HCEC 1CT (cell line): ENCODE results near the gene BLOC1S4.

Source experiments
- DNase-seq: peaks from one replicate; pipeline ENCODE4 v3.0.0-alpha.2; 2017

The BLOC1S4 gene

DNA sequence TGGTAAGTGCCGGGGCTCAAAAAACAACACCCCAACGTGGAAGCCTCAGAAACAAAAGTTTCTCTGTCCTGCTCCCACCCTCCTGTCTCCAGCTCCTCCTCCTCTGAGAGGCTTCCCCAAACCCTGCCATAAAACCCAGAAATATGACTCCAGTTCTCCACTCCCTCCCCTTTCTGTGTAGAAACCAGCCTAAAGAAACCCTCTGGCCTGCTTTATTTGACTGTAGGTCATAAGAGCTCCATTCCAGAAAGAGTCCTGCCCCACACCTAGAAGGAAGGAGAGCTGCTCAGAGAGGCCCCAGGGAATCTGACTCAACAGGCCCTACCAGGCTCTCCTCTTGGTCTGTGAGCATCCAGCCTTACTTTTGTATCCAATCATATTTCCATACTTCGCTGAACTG lies 23.2 kb upstream of the BLOC1S4 start:
- DNase-seq, result no peak

DNA sequence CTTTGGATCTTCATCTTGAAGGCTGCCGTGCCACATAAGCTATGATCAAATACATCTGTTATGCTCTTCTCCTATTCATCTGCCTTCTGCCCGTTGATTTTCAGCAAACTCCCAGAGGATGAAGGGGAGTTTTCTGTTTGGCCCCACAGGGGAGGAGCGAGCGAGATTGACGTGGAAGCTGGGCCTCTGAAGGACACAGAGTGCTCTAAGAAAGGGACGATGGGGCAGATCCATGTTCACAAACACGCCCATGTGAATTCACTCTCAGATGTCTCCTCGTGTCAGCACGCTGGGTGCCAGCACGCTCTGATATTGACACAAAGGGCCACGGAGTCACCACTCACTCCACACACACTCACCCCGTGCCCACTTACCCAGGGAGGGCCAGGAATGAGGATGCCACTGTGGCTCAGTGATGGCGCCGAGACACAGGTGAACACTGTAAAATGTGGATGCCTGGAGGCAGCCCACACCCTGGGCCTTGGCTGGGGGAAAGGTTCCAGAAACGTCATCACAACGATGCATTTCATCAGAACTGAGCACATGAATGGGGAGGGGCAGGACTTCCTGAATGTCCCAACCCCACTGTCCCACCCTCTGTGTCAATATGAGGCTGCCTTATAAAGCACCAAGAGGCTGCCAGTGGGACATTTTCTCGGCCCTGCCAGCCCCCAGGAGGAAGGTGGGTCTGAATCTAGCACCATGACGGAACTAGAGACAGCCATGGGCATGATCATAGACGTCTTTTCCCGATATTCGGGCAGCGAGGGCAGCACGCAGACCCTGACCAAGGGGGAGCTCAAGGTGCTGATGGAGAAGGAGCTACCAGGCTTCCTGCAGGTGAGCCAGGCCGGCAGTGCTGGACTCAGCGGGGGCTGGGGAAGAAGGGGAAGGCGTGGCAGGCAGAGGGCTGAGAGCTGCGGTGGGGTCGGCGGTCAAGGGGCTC lies 22.5 kb upstream of the BLOC1S4 start, which contains the start of gene S100P:
Gene S100P, plus strand, starts transcription at position 648 of the 946 bp plus-strand sequence. Its CDS starts 55 bp downstream, at position 703.
- no peak for DNase-seq

DNA sequence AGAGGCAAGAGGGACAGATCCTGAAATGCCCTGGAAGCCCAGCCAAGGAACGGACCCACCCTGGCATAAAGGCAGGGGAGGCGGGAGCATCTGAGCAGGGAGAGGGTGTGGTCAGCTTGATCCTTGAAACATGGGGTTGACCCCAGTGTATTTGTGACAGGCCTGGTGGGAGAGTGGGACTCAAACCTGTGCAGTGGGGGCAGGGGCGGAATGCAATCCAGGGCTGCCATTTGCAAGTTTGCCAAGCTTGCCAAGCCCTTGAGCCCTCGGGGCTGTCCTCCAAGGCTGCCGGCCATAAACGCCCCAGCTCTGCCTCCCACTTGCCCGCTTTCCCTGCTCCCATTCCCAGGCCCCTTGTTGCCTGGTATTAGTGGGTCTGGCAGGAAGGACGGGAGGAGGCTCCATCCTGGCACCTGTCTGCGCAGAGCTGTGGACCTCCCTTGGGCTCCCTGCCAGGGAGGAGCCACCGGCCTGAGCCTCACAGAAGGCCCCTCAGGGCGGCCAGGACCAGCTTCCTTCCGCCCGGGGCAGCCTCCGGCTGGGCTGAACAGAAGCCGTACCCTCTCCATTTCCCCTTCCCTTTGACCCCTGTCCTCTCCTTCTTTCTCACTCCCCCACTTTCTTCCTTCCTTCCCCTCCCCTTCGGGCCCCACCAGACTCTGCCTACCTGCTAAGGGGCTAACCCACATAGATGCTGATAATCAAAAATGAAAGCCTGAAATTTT lies 21.6 kb upstream of the BLOC1S4 start:
- no peak for DNase-seq

DNA sequence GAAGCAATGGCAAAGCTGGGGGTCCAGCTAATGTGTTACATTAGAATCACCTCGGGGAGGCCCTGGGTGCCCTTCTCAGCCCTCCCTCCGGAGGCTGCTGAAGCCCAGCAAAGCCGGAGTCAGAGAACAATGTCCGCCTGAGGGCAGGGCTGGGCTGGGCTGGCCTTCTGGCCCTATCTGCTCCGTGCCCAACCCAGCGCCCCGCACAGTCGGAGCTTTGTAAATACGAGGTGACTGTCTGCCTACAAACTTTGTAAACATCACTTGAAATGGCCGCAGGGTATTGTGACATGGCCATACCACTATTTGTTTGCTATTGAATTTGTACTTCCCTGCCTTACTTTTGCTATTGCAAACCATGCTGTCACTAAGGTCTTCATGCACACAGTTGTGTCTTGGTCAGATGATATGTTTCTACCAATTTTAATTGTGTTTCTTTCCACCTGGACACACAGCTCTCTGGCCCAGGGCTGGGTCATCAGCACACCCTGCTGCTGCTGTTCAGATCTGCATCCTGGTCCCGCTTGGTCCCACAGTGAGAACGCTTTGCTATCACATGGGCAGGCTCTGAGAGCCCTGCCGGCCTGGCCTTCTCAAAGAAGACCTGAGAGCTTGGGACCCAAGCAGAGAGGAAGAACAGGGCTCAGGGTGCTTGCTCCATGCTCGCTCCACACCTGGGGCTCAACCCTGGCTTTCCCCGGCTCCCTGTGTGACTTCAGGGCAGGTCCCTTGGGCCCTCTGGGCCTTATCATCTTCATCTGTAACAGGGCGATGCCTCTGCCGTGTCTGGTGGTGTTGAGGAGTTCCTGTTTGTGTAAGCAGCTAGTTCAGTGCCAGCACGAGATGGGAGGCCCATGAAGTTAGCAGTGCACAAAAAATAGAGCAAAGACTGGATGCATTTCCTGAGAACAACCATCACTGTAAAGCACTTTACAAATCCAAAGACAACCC lies 20.0 kb upstream of the BLOC1S4 start:
- DNase-seq, result no peak

DNA sequence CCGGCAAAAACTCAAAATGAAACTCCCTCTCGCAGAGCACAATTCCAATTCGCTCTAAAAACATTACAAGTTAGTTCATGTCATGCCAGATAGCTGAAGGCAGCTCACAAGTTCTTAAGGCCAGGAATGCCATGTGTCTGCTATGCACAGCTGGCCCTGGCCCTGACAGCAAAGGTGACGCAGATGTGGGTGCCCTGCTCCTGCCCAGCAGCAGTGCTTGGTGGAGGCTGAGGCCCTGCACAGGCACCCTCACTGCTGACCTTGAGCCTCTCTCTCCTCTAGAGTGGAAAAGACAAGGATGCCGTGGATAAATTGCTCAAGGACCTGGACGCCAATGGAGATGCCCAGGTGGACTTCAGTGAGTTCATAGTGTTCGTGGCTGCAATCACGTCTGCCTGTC lies 19.4 kb upstream of the BLOC1S4 start:
- no peak for DNase-seq

DNA sequence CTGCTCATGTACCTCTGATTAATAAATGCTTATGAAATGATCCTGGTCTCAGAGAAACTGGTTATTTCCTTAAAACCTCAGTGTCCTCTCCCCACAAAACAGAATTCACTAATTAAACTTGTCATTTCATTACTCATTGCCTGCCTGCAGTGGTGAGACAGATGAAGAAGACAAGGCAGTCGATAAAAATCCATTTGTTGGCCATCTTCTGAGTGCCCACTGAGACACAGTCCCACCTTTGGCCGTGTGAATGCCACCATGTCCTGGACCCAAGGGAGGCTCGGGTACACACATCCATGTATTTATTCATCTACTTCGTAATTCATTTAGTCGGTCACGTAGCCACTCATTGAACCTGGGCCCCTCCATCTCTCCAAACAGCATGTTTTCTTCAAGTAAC lies 18.8 kb upstream of the BLOC1S4 start:
- DNase-seq, result no peak

DNA sequence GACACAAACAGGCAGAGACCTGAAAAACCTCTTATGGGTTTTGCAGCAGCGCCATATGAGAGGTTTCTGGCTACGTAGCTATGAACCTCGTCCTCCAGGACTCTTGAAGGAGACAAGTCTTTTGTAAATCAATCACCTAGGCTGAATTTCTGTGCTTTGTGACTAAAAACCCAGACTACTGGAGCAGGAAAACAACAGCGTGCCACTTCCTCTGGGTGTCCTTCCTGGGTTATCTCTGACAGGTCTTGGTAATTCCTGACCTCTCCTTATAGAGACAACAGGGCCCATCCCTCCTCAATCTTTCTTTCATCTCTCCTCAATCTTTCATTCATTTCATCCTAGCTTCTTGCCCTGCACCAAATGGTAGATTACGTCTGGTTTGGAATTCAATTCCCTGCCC lies 16.6 kb upstream of the BLOC1S4 start:
- DNase-seq, result no peak

DNA sequence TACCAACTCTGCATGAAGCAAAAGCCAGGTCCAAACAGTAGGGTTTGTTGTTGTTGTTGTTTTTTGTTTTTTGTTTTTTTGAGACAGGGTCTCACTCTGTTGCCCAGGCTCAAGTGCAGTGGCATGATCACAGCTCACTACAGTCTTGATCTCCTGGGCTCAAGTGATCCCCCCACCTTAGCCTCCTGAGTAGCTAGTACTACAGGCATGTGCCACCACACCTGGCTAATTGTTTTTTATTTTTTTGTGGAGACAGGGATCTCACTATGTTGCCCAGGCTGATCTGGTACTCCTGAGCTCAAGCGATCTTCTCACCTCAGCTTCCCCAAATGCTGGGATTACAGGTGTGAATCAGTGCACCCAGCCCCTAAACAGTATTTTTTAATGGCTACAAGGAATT lies 16.1 kb upstream of the BLOC1S4 start:
- no peak for DNase-seq

DNA sequence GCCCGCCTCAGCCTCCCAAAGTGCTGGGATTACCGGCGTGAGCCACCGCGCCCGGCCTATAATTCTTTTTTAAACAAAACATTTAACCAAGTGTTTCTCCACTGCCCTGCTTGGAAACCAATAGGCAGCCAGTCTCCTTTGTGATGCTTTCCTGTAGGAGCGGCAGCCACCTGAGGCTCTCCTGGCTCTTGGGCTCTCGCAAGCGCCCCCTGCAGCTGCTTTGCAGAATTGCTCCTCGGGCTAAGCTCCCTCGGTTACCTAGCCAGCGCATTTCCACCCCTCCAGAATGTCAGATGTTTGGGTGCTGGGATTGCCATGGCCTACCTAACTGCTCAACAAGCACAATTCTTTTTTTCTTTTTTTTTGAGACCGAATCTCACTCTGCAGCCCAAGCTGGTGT lies 14.6 kb upstream of the BLOC1S4 start:
- no peak for DNase-seq

DNA sequence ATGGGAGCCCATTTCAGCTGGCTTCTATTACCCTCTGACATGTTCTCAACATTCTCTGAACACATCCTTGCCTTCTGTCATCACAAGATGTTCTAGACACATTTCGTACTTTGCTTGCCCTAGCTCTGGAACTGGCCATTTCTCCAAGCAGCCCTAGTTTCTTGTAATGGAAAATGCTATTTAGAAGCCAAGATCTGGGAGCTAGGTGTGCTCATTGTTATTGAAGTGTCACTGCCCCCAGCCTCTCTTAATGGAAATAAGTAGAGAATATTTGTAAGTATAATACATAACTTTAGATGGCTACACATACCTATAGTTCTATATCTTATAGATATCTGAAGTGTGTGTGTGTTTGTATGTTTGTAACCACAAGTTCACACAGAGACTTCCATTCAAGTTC lies 13.2 kb upstream of the BLOC1S4 start:
- DNase-seq, result no peak

DNA sequence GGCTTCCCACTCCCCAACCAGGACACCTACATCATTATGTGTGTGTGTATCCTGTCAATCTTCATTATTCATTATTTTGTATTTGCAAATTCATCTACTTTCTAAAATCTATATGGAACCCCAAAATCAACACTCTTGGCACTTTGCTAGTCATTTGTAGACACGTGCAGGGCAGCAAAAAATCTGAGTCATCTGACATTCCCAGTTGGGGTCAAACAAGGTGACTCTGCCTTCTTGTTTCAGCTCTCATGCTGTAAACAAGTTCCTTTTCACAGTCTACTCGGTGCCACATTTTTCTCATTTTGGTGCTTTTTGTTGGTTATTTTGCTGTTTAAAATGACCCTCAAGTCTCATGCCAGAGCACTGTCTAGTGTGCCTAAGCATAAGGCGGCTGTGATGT lies 12.2 kb upstream of the BLOC1S4 start:
- peak; percentile 9 for DNase-seq

DNA sequence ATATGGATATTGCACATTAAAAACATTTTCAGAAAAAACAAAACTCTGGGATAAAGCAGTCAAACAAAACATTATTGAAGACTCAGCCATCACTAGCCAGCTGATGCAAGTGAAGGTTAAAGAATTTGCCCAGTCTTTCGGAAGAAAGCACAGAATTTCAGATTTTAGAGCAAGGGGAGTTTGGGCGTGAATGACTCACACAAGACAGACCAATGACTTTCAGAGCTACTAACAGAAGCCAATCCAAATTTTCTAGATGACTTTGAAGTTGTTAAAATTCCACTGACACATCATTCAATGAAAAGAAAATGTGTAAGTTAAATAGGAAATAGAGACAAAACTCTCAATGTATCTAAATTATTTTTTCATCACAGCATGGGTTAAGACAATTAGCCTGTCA lies 10.3 kb upstream of the BLOC1S4 start:
- no peak for DNase-seq

DNA sequence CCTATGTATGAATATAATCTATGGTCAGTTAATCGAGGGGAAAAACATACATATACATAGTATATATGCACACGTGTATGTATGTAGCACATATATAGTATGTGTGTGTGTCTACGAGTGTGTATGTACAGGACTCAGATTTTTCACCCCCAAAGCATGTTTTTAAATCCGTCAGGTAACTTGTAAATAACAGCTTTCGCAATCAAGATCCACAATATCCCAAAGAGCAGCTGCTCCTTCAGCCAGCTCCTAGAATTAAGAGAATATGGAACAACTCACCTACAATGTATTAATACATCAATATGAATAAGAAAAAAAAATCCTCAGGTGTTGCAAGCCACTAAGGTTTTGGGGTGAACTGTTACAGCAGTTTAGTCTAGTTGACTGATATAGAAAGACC lies 9.8 kb upstream of the BLOC1S4 start:
- DNase-seq, result no peak

DNA sequence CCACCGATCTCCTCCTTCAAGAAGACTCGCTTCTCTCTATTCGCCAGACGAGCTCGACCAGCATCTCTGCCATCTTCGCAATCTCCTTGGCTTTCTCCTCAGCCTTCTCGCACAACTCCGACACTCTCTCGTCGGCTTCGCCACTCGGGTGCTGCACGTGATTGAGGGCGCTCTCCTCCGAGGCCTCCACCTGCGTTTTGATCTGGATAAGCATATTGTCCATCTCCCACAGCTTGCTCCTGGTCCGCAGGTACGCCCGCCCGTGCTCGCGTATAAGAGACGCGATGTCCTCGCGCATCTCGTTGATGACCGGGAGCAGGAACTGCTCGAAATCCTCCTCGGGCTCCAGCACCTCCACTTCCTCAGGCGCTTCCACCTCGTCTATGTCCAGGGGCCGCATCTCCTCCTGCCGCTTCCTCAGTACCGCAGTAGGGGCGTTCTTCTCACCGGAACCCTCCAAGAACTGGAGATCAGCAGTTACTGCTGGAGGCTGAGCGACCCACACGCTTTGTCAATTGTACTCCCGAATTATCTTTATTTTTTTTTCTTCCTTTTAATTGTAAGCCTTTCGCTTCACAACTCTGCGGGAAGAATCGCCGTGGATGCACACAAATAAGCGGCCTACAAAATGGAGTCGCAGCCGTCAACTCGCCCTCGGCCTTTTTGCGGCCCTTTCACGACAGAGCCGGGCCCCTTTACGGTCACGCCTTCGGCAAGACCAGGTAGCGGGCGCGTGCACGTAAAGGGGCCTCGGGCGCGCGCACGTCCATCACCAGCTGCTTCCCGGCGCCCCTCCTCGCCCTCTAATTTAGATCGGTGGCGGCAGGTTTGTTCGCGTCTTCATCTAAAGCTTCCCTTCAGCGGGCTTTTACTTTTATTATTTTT lies 6.5 kb upstream of the BLOC1S4 start, which contains the start of gene MRFAP1L1:
Gene MRFAP1L1, minus strand, starts transcription at position 636 of the 885 bp plus-strand sequence. Its CDS starts 236 bp downstream, at position 400.
- DNase-seq, result peak; percentile 91

DNA sequence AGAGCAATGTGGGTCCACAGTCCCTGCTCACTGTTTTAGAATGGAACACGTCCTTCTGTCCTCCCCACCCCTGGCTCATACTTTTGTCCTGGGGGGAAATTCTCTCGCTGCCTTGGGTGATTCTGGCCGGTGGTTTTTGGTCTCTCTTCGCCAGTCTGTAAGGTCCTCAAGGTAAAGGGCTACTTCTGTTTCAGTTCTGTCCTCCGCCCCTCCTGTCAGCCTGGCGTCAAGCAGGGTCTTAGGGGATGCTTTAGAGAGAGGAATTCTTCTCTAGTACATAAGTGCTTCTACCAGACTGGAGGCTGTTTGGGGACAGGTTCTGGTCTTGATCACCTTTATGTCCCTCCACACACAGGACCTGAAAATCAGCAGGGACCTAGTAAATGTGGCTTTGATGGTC lies 5.7 kb upstream of the BLOC1S4 start:
- no peak for DNase-seq

DNA sequence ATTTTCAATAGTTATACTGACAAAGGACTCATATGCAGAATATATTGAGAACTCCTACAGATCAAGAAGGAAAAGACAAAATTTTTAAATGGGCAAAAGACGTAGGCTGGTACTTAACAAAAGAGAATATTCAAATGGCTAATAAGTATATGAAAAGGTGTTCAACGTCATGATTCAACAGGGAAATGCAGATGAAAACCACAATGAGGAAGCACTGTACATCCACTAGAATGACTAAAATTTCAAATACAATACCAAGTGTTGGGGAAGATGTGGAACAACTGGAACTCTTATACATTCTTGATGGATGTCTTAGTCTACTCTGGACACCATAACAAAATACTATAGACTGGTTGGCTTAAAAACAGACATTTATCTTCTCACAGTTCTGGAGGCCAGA lies 5.0 kb upstream of the BLOC1S4 start:
- no peak for DNase-seq

DNA sequence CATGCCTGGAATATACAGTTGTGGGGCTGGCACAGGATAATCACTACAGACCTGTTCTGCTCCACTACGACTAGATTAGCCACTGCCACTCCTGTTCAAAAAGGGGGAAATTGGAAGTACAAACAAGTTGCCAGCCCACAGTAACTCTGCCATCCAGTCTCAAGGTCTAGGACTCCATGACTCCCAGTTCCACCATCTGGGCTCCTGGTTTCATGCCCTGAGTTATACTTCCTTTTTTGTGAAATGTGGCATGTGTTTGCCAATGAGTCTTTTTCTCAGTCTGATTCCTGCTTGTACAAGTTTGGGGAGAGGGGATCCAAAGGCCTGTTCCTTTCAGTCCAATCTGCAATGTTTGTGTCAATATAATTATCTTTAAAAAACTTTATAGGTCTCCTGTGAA lies 1.0 kb upstream of the BLOC1S4 start:
- no peak for DNase-seq

DNA sequence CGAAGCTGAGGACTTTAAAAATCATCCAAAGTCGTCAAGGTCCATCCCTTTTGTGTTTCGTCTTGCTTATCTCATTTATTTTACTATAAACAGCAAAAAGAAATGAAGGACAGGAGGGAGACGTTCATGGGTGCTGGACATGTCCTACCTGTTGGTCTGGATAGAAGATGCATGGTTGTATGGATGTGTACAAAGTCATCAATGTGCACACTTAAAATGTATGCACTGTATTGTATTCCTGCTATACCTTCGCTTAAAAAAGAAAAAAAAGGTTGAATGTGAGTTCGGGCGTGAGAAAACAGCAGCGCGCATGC lies 313 bp upstream of the BLOC1S4 start:
- DNase-seq, result no peak

DNA sequence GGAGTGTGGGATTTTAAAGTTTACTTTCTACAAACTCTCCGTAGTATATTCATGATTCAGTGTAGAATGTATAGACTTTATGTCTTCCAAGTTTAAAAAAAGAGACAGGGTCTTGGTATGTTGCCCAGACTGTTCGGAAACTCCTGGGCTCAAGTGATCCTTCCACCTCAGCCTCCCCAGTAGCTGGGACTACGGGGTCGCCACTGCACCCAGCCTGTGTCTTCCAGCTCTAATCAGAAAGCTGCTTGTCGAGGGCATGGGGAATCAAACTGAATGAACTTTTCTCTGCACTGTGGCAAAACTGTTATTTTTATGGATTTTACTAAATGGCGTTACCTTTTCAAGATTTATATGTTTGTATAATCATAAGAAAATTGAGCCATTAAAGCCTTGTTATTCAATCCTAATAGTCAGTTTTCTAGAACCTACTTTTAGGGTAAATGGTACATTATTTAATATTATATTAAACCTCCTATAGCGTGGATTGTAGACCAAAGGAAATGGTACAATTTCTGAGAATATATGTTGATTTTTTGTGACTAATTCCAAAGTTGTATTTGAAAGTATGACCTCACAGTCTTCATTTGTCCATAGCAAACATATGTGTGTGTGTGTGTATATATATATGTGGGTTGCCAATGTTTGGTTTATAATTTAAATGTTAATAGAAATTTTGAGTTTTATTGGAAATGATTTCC lies 1.1 kb downstream of the BLOC1S4 start:
- DNase-seq, result no peak

DNA sequence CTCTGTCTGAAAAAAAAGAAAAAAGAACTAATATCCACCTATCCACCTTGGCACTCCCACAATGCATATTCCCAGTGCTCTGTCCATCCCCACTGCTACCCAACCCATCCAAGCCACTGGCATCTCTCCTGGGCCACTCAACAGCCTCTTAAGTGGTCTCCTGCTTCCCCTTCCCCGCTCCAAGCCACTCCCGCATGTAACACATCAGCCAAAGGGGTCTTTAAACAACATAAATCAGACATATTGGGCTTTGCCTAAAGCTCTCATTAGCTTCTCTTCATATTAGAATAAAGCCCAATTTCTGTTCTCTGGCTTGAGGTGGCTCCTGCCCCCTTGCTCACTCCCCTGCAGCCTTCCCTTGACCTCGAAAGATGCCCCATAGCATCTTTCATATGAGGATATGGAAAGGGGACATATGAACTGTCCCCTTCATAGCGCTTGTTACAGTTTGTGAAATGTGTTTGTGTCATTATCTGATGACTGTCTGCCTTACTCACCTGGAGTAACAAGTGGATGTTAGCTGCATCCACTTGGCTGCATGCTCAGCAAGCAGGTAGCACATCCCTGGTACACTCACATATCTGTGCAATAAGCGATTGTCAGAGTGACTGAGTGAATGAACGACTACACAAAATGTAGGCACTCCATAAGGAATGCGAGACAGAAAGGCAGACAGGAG lies 3.1 kb downstream of the BLOC1S4 start:
- DNase-seq, result no peak
